ENCODE measurements around the gene C22orf23. TPM values are rescaled to one million over a fixed set of nuclear protein-coding genes. Genes with fewer than 3 reads are reported as not detected.

Gene C22orf23
- total RNA-seq, 2 experiments from 2014 or later = not detected

DNA sequence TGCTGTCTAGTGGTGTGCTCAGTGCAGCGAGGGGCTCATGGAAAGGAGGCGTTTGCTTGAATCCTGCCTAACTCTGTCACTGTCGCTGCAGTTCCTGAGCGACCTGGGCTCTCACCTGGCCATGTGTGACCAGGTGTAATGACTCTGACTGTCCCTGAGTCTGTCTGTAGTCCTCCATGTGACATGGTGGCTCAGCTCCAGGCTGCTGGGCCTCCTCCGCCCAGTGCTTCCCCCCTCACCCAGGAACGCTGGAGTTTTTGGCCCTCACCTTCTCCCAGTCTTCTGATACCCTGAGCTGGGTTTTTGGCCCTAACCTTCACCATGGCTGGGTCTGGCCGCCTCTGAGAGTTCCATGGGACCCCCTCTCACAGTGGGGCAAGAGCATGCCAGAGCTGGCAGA lies 27.0 kb downstream of the C22orf23 start:
- no peak overlapping the region for H3K27ac ChIP-seq (ENCODE audit: low read depth in 1 of 2, low read length in 2 of 2)
- ChIA-PET POLR2A (no interaction called here), CTCF (no interaction called here)
- ATAC-seq (ENCODE audit: poor library complexity) (no peak), DNase-seq (no peak)
- H3K36me3 ChIP-seq (ENCODE audit: insufficient read depth, low read length) = peaks cover 52% of the 10 kb centered on the region
- Mint-ChIP-seq H3K27me3 (no peaks in the 10 kb centered on the region), H3K4me3 (no peak overlapping the region), H3K9me3 (no peaks in the 10 kb centered on the region), H3K36me3 (ENCODE audit: low read depth) (peaks cover 34% of the 10 kb centered on the region), H3K27ac (no peak overlapping the region), H3K4me1 (ENCODE audit: low read depth) (peaks cover 4% of the 10 kb centered on the region)
- no peaks in the 10 kb centered on the region for H3K9me3 ChIP-seq (ENCODE audit: control insufficient read depth in 1 of 2, insufficient read depth in 1 of 2, low read length in 2 of 2)
- TF ChIP-seq, protein P1, sequence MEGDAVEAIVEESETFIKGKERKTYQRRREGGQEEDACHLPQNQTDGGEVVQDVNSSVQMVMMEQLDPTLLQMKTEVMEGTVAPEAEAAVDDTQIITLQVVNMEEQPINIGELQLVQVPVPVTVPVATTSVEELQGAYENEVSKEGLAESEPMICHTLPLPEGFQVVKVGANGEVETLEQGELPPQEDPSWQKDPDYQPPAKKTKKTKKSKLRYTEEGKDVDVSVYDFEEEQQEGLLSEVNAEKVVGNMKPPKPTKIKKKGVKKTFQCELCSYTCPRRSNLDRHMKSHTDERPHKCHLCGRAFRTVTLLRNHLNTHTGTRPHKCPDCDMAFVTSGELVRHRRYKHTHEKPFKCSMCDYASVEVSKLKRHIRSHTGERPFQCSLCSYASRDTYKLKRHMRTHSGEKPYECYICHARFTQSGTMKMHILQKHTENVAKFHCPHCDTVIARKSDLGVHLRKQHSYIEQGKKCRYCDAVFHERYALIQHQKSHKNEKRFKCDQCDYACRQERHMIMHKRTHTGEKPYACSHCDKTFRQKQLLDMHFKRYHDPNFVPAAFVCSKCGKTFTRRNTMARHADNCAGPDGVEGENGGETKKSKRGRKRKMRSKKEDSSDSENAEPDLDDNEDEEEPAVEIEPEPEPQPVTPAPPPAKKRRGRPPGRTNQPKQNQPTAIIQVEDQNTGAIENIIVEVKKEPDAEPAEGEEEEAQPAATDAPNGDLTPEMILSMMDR (IDR thresholded peaks at IDR 0.05) = no peak
- intact Hi-C loops (cut with DNase I, micrococcal nuclease) = no loop called here
- H3K27me3 ChIP-seq (ENCODE audit: control insufficient read depth in 1 of 2, insufficient read depth in 2 of 2, low read length in 2 of 2) = no peaks in the 10 kb centered on the region
- no peak overlapping the region for H3K4me3 ChIP-seq (ENCODE audit: low read length)
- H3K4me1 ChIP-seq (ENCODE audit: insufficient read depth, low read length) = no peaks in the 10 kb centered on the region

DNA sequence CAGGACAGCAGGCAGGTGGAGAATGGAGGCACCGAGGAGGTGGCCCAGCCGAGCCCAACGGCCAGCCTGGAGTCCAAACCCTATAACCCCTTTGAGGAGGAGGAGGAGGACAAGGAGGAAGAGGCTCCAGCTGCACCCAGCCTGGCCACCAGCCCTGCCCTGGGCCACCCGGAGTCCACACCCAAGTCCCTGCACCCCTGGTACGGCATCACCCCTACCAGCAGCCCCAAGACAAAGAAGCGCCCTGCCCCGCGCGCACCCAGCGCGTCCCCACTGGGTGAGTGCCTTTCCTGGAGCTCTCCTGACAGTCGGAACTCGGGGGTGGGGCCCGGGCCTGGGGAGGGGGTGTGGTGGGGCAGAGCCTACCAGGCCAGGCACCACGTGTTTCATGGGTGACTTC lies 27.6 kb downstream of the C22orf23 start:
- ChIA-PET POLR2A (no interaction called here), CTCF (interaction anchor here (0.5 kb wide), 1 partner anchor 24 kb away, joined by 3 read pairs; no protein-coding TSS in a partner anchor)
- DNase-seq (no peak), ATAC-seq (ENCODE audit: poor library complexity) (no peak)
- no peak overlapping the region for H3K27ac ChIP-seq (ENCODE audit: low read depth in 1 of 2, low read length in 2 of 2)
- peaks cover 52% of the 10 kb centered on the region for H3K36me3 ChIP-seq (ENCODE audit: insufficient read depth, low read length)
- H3K4me1 ChIP-seq (ENCODE audit: insufficient read depth, low read length) = no peaks in the 10 kb centered on the region
- no peaks in the 10 kb centered on the region for H3K9me3 ChIP-seq (ENCODE audit: control insufficient read depth in 1 of 2, insufficient read depth in 1 of 2, low read length in 2 of 2)
- Mint-ChIP-seq H3K4me3 (no peak overlapping the region), H3K27me3 (no peaks in the 10 kb centered on the region), H3K36me3 (ENCODE audit: low read depth) (peaks cover 34% of the 10 kb centered on the region), H3K9me3 (no peaks in the 10 kb centered on the region), H3K27ac (no peak overlapping the region), H3K4me1 (ENCODE audit: low read depth) (peaks cover 3% of the 10 kb centered on the region)
- no peaks in the 10 kb centered on the region for H3K27me3 ChIP-seq (ENCODE audit: control insufficient read depth in 1 of 2, insufficient read depth in 2 of 2, low read length in 2 of 2)
- H3K4me3 ChIP-seq (ENCODE audit: low read length) = no peak overlapping the region
- intact Hi-C loops (cut with DNase I, micrococcal nuclease) = no loop called here
- TF ChIP-seq, protein P1 (IDR thresholded peaks at IDR 0.05) = no peak

DNA sequence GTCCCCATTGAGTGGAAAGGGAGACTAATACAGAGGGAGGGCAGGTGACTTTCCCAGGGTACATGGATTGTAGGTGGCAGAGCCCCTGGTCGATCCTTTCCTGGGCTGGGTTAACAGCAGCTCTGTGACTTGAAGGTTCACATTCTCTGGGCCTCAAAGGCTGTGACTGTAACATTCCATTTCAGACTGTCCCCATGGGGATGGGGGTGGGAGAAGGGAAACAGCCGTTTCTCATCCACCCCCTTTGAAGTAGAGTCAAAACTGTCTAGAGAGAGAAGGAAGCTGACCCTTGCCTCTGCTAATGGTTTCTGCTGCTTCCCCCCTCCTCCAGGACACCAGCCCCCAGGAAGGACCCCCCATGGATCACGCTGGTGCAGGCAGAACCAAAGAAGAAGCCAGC lies 28.1 kb downstream of the C22orf23 start:
- DNase-seq (no peak), ATAC-seq (ENCODE audit: poor library complexity) (no peak)
- Mint-ChIP-seq H3K36me3 (ENCODE audit: low read depth) (peaks cover 35% of the 10 kb centered on the region), H3K4me1 (ENCODE audit: low read depth) (no peaks in the 10 kb centered on the region), H3K4me3 (no peak overlapping the region), H3K27me3 (no peaks in the 10 kb centered on the region), H3K27ac (no peak overlapping the region), H3K9me3 (no peaks in the 10 kb centered on the region)
- Histone ChIP-seq H3K4me1 (ENCODE audit: insufficient read depth, low read length) (peaks cover under 1% of the 10 kb centered on the region), H3K36me3 (ENCODE audit: insufficient read depth, low read length) (peaks cover 52% of the 10 kb centered on the region), H3K27ac (ENCODE audit: low read depth in 1 of 2, low read length in 2 of 2) (no peak overlapping the region), H3K9me3 (ENCODE audit: control insufficient read depth in 1 of 2, insufficient read depth in 1 of 2, low read length in 2 of 2) (no peaks in the 10 kb centered on the region), H3K4me3 (ENCODE audit: low read length) (no peak overlapping the region), H3K27me3 (ENCODE audit: control insufficient read depth in 1 of 2, insufficient read depth in 2 of 2, low read length in 2 of 2) (no peaks in the 10 kb centered on the region)
- intact Hi-C loops (cut with DNase I, micrococcal nuclease) = no loop called here
- ChIA-PET POLR2A (no interaction called here), CTCF (interaction anchor here (0.5 kb wide), 1 partner anchor 24 kb away, joined by 3 read pairs; no protein-coding TSS in a partner anchor)
- TF ChIP-seq, protein P1 (IDR thresholded peaks at IDR 0.05) = no peak
